Measurements from ENCODE around the gene PODXL.
"Not testable (repeated sequence)": the region's sequence is repeated elsewhere in the genome, so short reads cannot be mapped to it uniquely, and the experiment has no call there.

Gene PODXL

GRCh38 chr7:131505037-131505620 is 51.3 kb downstream of the PODXL start:
- not testable (repeated sequence) for H3K36me3 ChIP-seq (ENCODE audit: control insufficient read depth, insufficient read depth, low read length); DNase-seq; H3K27ac ChIP-seq (ENCODE audit: insufficient read depth, low read length, poor library complexity, severe bottlenecking); H3K27me3 ChIP-seq (replicated peaks; ENCODE audit: control insufficient read depth, insufficient read depth, low read length, poor library complexity, severe bottlenecking); H3K9me3 ChIP-seq (ENCODE audit: control insufficient read depth, low read length); H3K4me1 ChIP-seq (ENCODE audit: control insufficient read depth, insufficient read depth, low read length, poor library complexity, severe bottlenecking); H3K4me3 ChIP-seq (ENCODE audit: insufficient read depth, low read depth, low read length, poor library complexity, severe bottlenecking)

- H3K36me3 ChIP-seq (ENCODE audit: control insufficient read depth, insufficient read depth, low read length): no peaks in the 10 kb centered on the region
Observed at GRCh38 chr7:131504157-131504899, 52.1 kb downstream of the PODXL start.

DNA sequence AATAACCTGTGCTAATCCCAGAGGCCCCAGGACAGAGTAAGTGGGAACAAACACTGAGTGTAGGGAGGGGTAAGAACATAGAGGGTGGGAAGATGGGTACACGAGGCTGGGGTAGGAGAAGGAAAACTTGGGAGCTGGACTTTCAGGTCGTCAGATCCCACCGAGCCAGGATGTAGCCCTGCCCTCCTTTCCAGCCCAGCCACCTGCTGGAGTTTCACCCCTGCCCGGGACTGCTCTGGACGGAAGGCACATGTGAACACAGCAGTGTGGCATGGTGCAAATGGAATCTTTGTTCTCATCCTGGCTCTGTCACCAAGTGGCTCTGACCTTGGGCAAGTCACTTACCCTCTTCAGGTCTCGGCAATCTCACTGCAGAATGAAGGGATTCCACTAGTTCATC is 52.8 kb downstream of the PODXL start:
- no peak overlapping the region for H3K4me3 ChIP-seq (ENCODE audit: insufficient read depth, low read depth, low read length, poor library complexity, severe bottlenecking)
- H3K9me3 ChIP-seq (ENCODE audit: control insufficient read depth, low read length): no peaks in the 10 kb centered on the region
- no peaks in the 10 kb centered on the region for H3K36me3 ChIP-seq (ENCODE audit: control insufficient read depth, insufficient read depth, low read length)
- no peak for DNase-seq
- no peaks in the 10 kb centered on the region for H3K27me3 ChIP-seq (replicated peaks; ENCODE audit: control insufficient read depth, insufficient read depth, low read length, poor library complexity, severe bottlenecking)
- peaks cover 10% of the 10 kb centered on the region for H3K4me1 ChIP-seq (ENCODE audit: control insufficient read depth, insufficient read depth, low read length, poor library complexity, severe bottlenecking)
- H3K27ac ChIP-seq (ENCODE audit: insufficient read depth, low read length, poor library complexity, severe bottlenecking): no peak overlapping the region

More at GRCh38 chr7:131504157-131504899, 52.1 kb downstream of the PODXL start:
- H3K4me1 ChIP-seq (ENCODE audit: control insufficient read depth, insufficient read depth, low read length, poor library complexity, severe bottlenecking): peaks cover 10% of the 10 kb centered on the region
- H3K27ac ChIP-seq (ENCODE audit: insufficient read depth, low read length, poor library complexity, severe bottlenecking): no peak overlapping the region
- no peaks in the 10 kb centered on the region for H3K27me3 ChIP-seq (replicated peaks; ENCODE audit: control insufficient read depth, insufficient read depth, low read length, poor library complexity, severe bottlenecking)
- no peak overlapping the region for H3K4me3 ChIP-seq (ENCODE audit: insufficient read depth, low read depth, low read length, poor library complexity, severe bottlenecking)
- no peak for DNase-seq
- H3K9me3 ChIP-seq (ENCODE audit: control insufficient read depth, low read length): no peaks in the 10 kb centered on the region

DNA sequence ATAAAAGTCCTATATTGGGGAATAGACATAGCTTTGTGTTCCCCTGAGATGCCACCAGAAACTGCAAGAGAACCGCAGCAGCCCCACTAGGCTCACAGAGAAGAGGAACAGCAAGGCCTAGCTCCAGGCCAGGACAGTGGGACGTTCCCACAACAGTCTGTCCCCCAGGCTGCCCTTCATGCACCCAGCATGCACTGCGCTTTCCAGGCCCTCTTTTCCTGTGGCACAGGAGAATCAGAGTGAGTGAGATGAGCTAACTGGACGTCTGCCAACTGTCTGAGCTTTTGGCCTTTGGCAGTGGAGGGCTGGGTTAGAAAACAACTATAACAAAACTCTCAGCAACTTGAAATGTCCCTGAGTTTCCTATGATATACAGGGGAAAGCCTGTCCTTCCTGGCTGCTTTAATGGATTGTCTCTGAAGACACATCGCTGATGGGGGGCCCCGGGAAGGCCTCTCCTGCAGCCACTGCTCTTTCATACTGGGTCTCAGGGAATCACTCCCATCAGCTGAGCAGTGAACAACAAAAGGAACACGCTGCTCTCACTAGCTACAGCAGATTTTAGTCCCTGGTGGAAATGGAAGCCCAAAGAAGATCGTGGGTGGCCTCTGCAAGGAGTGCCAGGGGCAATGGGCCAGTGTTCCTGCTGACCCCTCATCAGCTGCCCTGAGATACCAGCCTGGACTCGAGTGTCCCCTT is 53.5 kb downstream of the PODXL start:
- H3K4me3 ChIP-seq (ENCODE audit: insufficient read depth, low read depth, low read length, poor library complexity, severe bottlenecking): no peak overlapping the region
- no peak overlapping the region for H3K27ac ChIP-seq (ENCODE audit: insufficient read depth, low read length, poor library complexity, severe bottlenecking)
- peaks cover 10% of the 10 kb centered on the region for H3K4me1 ChIP-seq (ENCODE audit: control insufficient read depth, insufficient read depth, low read length, poor library complexity, severe bottlenecking)
- H3K9me3 ChIP-seq (ENCODE audit: control insufficient read depth, low read length): no peaks in the 10 kb centered on the region
- no peaks in the 10 kb centered on the region for H3K36me3 ChIP-seq (ENCODE audit: control insufficient read depth, insufficient read depth, low read length)
- DNase-seq: no peak
- H3K27me3 ChIP-seq (replicated peaks; ENCODE audit: control insufficient read depth, insufficient read depth, low read length, poor library complexity, severe bottlenecking): no peaks in the 10 kb centered on the region

DNA sequence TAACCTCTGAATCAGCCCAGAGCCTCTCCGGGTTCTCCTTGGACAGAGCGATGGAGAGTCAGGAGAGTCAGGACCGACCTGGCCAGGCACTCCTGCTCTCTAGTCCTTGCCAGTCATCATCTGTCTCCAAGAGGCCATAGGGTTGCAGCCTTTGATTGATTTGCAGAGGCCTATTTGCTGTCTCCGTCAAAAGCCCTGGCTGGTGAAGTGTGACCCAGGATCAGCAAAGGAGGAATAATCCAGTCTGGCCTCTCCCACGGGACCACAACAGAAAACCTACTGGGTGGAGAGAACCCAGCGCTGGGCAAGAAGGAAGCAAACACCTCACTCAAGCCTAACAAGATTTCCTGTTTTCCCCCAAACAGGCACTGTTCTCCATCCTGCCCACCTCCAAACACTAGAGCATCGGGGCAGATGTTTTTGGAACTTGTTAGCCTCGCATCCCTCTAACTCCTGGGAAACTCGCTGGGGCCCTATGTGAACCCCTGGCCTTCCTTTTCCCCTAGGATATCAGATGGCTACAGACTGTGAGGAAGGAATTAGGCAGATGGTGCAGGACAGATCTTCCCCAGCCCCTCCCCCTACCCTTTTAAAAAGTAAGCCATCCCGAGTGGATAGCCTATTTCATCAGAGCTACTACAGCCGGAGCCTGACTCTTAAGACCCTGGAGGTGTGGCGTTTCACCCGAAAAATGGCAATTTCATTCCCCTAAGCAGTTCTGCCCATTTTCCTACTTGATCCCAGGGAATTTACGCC is 54.3 kb downstream of the PODXL start:
- no peak overlapping the region for H3K27ac ChIP-seq (ENCODE audit: insufficient read depth, low read length, poor library complexity, severe bottlenecking)

GRCh38 chr7:131501422-131501821 is 55.0 kb downstream of the PODXL start:
- DNase-seq: no peak
- H3K4me3 ChIP-seq (ENCODE audit: insufficient read depth, low read depth, low read length, poor library complexity, severe bottlenecking): no peak overlapping the region
- no peaks in the 10 kb centered on the region for H3K27me3 ChIP-seq (replicated peaks; ENCODE audit: control insufficient read depth, insufficient read depth, low read length, poor library complexity, severe bottlenecking)
- H3K4me1 ChIP-seq (ENCODE audit: control insufficient read depth, insufficient read depth, low read length, poor library complexity, severe bottlenecking): peaks cover 10% of the 10 kb centered on the region
- H3K9me3 ChIP-seq (ENCODE audit: control insufficient read depth, low read length): no peaks in the 10 kb centered on the region
- H3K27ac ChIP-seq (ENCODE audit: insufficient read depth, low read length, poor library complexity, severe bottlenecking): no peak overlapping the region
- peaks cover 9% of the 10 kb centered on the region for H3K36me3 ChIP-seq (ENCODE audit: control insufficient read depth, insufficient read depth, low read length)

More for the DNA sequence above, 54.3 kb downstream of the PODXL start:
- no peak overlapping the region for H3K4me3 ChIP-seq (ENCODE audit: insufficient read depth, low read depth, low read length, poor library complexity, severe bottlenecking)
- DNase-seq: no peak
- no peaks in the 10 kb centered on the region for H3K9me3 ChIP-seq (ENCODE audit: control insufficient read depth, low read length)
- H3K4me1 ChIP-seq (ENCODE audit: control insufficient read depth, insufficient read depth, low read length, poor library complexity, severe bottlenecking): peaks cover 10% of the 10 kb centered on the region
- H3K27me3 ChIP-seq (replicated peaks; ENCODE audit: control insufficient read depth, insufficient read depth, low read length, poor library complexity, severe bottlenecking): no peaks in the 10 kb centered on the region
- H3K36me3 ChIP-seq (ENCODE audit: control insufficient read depth, insufficient read depth, low read length): peaks cover 7% of the 10 kb centered on the region

GRCh38 chr7:131500357-131500756 is 56.1 kb downstream of the PODXL start:
- Histone ChIP-seq H3K4me3 (ENCODE audit: insufficient read depth, low read depth, low read length, poor library complexity, severe bottlenecking) (no peak overlapping the region), H3K27ac (ENCODE audit: insufficient read depth, low read length, poor library complexity, severe bottlenecking) (no peak overlapping the region), H3K36me3 (ENCODE audit: control insufficient read depth, insufficient read depth, low read length) (peaks cover 9% of the 10 kb centered on the region), H3K9me3 (ENCODE audit: control insufficient read depth, low read length) (no peaks in the 10 kb centered on the region), H3K4me1 (ENCODE audit: control insufficient read depth, insufficient read depth, low read length, poor library complexity, severe bottlenecking) (peaks cover 10% of the 10 kb centered on the region), H3K27me3 (replicated peaks; ENCODE audit: control insufficient read depth, insufficient read depth, low read length, poor library complexity, severe bottlenecking) (no peaks in the 10 kb centered on the region)
- no peak for DNase-seq

GRCh38 chr7:131499801-131500200 is 56.6 kb downstream of the PODXL start:
- Histone ChIP-seq H3K36me3 (ENCODE audit: control insufficient read depth, insufficient read depth, low read length) (peaks cover 9% of the 10 kb centered on the region), H3K4me1 (ENCODE audit: control insufficient read depth, insufficient read depth, low read length, poor library complexity, severe bottlenecking) (peaks cover 10% of the 10 kb centered on the region), H3K27me3 (replicated peaks; ENCODE audit: control insufficient read depth, insufficient read depth, low read length, poor library complexity, severe bottlenecking) (no peaks in the 10 kb centered on the region), H3K9me3 (ENCODE audit: control insufficient read depth, low read length) (no peaks in the 10 kb centered on the region), H3K27ac (ENCODE audit: insufficient read depth, low read length, poor library complexity, severe bottlenecking) (no peak overlapping the region), H3K4me3 (ENCODE audit: insufficient read depth, low read depth, low read length, poor library complexity, severe bottlenecking) (no peak overlapping the region)
- DNase-seq: no peak

DNA sequence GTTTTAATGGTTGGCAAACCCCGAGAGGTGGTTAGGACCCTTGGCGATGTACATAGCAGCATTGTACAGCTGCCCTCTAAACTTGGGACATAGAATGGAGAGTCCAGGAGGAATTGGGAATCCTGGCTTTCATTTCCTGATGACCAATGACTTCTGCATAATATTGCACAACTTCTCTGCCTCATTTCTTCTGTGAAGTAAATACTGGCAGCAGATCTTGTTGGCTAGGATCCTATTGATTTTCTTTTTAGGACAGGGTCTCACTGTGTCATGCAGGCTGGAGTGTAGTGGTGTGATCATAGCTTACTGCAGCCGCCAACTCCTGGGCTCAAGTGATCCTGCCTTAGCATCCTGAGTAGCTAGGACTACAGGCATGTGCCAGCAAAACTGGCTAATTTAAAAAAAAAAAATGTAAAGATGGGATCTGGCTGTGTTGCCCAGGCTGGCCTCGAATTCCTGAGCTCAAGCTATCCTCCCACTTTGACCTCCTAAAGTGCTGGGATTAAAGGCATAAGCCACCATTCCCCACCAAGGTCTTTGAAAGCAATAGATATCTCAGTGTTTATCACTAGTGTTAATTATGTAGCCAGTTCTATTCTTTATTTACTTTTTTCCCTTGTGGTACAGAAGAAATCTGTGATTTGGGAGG is 58.1 kb downstream of the PODXL start:
- Histone ChIP-seq H3K27ac (ENCODE audit: insufficient read depth, low read length, poor library complexity, severe bottlenecking) (no peak overlapping the region), H3K4me3 (ENCODE audit: insufficient read depth, low read depth, low read length, poor library complexity, severe bottlenecking) (no peak overlapping the region), H3K9me3 (ENCODE audit: control insufficient read depth, low read length) (no peaks in the 10 kb centered on the region), H3K36me3 (ENCODE audit: control insufficient read depth, insufficient read depth, low read length) (peaks cover 9% of the 10 kb centered on the region), H3K27me3 (replicated peaks; ENCODE audit: control insufficient read depth, insufficient read depth, low read length, poor library complexity, severe bottlenecking) (no peaks in the 10 kb centered on the region), H3K4me1 (ENCODE audit: control insufficient read depth, insufficient read depth, low read length, poor library complexity, severe bottlenecking) (peaks cover 10% of the 10 kb centered on the region)
- no peak for DNase-seq

Data from effector memory CD4-positive, alpha-beta T cell (primary cell).